Peyer's patch (tissue), 4 donors: ENCODE measurements around the gene PPA1.

Source experiments
- CTCF ChIP-seq, 6 experiments: fragments of 450-650 bp in 4 of 6; fragments of 200-600 bp in 2 of 6; sonication (generic) in 1 of 6; IDR thresholded peaks; one replicate each; pipeline ENCODE4 v1.5.1; 2017 to 2019; ENCODE audit warnings: antibody characterized with exemption in 6 of 6, mild to moderate bottlenecking in 3 of 6, moderate library complexity in 1 of 6
- POLR2A ChIP-seq, 2 donors: fragments of 450-650 bp; IDR thresholded peaks; one replicate each; pipeline ENCODE4 v1.5.1; 2017; ENCODE audit warnings: antibody characterized with exemption in 2 of 2, mild to moderate bottlenecking in 2 of 2, moderate library complexity in 2 of 2

- TF ChIP-seq CTCF (IDR thresholded peaks at IDR 0.05) (no peak), POLR2A (IDR thresholded peaks at IDR 0.05) (no peak)
Observed at GRCh38 chr10:70268376-70268775, 35.1 kb upstream of the PPA1 start.
